NCI-H2029 (cell line): ENCODE results near the gene SLC8A1.

ENCODE experiments used
- DNase-seq: peaks from one replicate; lab custom pipeline; 2025; lab: John Stamatoyannopoulos, UW

The SLC8A1 gene

GRCh38 chr2:40303746-40304145 lies 148.1 kb downstream of the SLC8A1 start:
- DNase-seq = no peak

DNA sequence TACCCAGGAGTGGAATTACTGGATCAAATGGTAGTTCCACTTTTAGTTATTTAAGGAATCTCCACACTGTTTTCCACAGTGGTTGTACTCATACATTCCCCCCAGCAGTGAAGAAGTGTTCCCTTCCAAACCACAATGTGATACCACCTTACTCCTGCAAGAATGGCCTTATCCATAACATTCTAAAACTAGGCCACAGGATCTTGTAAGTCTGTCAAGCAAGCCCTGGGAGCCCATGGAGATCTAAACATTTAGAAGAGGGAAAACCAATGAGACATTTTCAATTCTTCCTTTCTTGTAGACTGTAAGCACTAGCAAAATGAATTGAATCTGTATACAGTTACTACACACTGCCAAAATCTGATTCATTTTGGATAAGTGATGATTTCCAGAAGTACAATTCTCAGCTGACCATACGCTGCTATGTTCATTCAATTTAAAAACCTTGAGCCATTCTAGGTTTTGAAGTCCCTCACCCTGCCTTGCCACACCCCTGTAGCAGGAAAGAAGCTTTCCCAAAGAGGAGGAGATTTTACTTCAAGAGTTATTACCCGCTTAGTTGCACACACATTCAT lies 149.1 kb downstream of the SLC8A1 start:
- DNase-seq = no peak

GRCh38 chr2:40300391-40300790 lies 151.5 kb downstream of the SLC8A1 start:
- no peak for DNase-seq

DNA sequence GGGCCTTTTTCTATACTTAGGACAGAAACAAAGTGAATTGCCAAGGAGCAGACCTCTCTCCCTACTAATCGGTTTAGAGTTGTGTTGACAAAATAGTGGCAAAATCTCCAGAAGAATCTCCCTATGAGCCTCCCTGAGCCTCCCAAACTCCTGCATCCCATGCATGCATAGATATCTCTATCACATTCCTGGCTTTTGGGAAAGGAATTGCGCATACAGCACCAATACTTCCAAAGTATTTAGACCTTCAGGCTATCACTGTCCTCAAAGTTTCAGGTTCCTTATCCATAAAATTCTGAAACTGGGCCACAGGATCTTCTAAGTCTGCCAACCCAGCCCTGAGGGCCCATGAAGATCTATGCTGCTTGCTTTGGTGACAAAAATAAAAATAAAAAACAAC lies 152.1 kb downstream of the SLC8A1 start:
- DNase-seq = no peak

GRCh38 chr2:40299173-40299572 lies 152.7 kb downstream of the SLC8A1 start:
- no peak for DNase-seq

DNA sequence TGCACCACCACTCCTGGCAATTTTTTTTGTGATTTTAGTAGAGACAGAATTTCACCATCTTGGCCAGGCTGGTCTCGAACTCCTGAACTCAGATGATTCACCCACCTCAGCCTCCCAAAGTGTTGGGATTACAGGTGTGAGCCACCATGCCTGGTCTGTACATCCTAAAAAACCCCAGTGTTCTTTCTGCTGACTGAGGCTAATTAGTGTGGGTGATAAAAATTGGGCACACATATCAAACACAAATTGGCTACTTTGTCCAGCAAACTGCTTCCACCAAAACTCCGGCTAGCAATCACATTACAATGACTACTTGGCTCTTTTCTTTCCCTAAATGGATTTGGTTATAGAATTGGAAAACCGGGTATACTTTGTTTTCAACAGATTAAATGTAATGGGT lies 153.9 kb downstream of the SLC8A1 start:
- no peak for DNase-seq

GRCh38 chr2:40292291-40292690 lies 159.6 kb downstream of the SLC8A1 start:
- DNase-seq = no peak

DNA sequence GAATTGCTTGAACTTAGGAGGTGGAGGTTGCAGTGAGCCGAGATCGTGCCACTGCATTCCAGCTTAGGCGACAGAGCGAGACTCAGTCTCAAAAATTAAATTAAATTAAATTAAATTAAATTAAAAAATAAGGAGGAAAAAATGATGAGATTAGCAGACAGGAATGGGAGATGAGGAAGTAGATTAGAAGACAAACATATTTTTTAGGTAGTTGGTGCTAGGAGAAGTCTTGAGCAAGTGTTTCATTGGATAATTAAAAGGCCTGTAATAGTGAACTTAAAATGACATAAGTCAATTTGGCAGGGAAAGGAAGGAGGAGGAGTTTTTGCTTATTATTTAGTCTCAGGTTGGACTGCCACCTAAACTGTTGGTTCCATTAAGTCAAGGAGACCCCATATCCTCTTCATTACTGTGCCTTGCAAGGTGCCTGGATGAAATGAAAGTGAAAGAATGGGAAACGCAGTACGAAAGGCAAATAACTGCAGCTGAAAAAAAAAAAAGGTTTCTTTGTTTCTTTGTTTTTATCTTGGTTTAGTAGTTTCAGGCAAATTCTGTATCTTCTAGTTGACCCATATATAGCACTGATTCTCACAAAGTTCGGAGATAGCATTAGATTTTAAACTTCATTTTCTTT lies 162.0 kb downstream of the SLC8A1 start:
- no peak for DNase-seq

DNA sequence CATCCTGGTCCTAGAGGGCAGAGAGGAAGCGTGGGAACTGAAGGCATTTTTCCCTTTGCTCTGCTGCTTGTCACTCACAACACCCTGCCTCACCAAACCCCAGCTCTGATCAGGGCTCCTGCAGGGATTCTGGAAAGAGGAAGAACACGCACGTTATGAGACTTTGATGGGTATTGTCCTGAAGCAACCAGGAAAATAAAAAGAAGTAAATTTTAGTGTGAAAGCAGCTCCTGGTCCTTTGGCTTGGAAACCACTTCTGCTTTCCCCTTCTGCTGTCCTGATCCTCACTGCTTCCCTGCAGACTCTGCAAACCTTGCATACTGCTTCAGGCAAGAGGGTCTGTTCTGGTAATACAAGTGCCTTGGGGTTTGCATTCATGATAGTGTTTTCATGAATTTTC lies 164.1 kb downstream of the SLC8A1 start:
- no peak for DNase-seq

- DNase-seq = peak; percentile 52
Observed at GRCh38 chr2:40287195-40287594, 164.7 kb downstream of the SLC8A1 start.

- peak; percentile 50 for DNase-seq
Observed at GRCh38 chr2:40286721-40287120, 165.2 kb downstream of the SLC8A1 start.

DNA sequence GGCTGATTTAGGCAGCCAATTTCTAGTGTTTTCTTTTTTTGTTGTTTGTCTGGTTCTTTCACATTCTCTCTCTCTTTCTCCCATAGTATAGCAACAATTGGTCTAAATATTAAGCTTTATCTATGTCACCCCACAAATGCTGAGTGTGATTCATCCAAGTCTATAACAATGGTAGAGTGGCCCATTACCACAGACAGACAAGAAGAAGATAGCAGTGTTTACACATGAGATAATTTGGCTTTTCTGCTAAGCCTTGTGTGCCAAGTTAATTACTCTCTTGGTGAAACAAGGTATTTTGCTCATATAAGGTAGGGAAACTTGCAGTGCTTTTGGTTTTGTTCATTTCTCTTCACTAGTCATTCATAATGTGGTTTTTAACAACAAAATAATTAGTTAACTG lies 166.5 kb downstream of the SLC8A1 start:
- peak; percentile 23 for DNase-seq

GRCh38 chr2:40284797-40285196 lies 167.1 kb downstream of the SLC8A1 start:
- DNase-seq = no peak

DNA sequence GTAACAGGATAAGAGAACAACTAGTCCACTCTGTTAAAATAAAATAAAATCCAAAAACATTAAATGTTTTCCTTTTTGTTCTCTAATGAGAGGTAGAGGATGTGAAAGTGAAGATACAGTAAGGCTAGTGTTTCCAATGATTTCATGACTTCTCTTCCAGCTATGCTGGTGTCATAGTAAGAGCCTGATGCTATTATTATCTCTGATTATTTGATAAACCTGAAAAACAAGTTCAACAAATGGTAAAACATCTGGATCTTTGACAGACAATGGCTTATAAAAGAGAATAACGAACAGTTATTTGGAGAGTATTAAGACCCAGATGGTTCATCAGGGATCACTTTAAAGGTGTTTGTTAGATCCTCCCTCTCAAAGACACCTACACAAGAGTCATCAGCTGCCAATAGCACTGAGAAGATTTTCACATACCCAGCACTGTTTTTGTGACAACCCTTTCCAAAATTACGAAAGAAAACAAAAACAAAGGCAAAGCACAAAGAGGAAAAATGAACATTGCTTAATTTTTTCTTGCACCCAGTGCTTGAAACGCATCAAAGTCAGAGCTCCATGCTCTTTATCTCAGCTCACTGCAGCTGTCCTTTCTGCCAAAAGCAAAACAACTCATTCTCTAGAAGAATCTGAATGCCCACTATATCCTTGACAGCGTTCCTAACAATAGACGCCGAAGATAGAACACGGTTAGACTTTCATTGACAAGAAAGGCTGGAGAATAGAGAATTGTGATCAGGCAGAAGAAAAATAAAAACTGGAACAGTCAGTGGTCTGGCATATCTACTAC lies 168.6 kb downstream of the SLC8A1 start:
- no peak for DNase-seq

- DNase-seq = no peak
Observed at GRCh38 chr2:40282428-40282827, 169.5 kb downstream of the SLC8A1 start.

DNA sequence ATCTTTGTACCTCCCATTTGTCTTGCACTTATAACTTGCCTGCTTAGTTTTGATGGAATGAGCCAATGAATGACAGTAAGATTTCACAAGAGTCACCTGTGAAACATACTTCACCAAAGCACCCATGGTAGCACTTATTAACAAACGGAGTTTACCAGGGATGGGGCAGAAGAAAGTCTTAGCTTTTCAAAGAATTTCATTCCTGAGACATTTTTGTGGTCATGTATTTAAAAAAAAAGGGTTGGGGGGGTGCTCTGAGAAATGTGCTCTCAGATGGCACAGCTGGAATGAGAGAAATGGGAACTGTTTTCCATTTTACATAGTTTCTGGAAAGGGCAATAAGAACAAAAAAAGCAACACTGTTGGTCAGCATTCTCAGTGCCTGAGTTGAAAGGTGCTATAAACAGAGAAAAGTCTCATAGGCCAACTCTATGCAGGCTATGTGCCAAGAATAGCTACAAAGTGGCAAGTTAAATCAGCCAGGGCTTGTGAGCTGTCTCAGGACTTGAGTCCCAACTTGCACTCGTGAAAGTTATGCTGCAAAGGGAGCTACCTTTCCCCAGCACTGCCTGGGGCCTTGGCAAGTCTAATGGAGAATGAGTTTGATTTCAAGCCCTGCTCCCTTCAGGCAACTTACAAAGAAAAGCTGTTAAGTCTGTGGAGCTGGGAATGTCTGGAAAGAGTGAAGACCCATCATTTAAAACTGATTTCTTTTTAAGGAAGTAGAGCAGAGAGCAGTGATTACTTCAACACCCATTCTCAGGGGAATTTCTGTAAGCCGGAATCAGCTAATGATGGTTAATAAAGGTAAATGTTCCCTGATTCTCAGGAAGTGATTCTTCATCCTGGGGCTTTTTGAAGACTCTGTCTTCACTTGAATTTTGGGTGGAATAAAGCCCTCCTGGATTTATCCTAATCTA lies 170.6 kb downstream of the SLC8A1 start:
- DNase-seq = no peak

GRCh38 chr2:40279482-40279881 lies 172.4 kb downstream of the SLC8A1 start:
- no peak for DNase-seq

DNA sequence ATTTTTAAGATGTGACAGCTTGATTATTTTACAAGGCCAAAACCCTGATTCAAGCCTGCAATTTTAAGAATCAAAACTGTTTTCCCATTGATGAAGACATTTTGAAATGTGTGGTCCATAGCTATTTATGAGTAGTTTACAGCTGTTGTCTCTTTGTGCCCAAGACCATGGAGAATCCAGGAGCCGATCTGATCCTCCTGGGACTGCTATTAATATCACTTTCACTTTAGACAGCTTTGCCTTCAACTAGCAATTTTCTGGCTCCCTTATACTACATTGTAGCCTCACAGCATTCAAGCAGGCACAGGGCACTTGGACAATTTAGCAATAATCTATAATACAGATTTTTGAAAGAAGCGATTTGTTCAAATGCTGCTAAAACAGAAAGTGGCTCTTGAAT lies 172.9 kb downstream of the SLC8A1 start:
- no peak for DNase-seq

DNA sequence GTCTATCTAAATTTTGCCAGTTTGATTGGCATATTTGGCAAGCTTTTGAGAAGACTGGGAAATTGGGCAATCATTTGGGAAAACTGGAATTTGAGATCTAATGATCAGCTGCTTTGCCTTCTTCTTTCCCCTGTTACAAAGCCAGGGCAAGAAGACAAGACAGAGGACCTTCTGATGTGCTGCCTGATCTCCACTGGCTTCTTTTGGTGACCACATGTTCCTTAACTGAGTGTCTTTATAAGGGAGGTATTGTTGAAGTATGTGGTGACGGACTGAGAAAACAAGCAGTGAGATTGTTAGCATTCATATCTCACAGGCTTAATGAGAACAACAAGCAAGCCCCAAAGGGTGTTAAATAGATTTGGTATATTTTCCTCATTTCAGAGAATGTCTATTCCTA lies 175.8 kb downstream of the SLC8A1 start:
- no peak for DNase-seq

- DNase-seq = no peak
Observed at GRCh38 chr2:40274270-40274669, 177.6 kb downstream of the SLC8A1 start.

DNA sequence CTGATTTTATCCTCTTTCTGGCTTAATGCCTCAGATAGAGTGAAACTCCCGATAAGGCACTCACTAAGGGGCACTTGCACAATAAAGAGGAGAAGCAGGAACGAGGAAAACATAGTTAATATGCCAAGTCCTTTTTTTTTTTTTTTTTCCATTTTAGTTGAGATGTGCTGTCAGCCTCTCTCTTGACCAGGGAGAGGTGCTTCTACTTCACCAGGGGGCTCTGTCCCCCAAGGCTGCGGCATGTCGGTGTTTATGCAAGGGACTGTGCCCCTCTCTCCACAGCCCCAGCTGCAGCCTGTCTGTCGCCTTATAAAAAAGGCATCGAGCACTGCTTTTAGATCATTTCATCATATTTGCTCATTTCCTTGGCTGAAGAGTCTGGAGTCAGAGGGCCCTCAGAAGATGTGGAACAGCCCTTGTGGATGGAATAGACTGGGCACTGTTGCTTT lies 178.1 kb downstream of the SLC8A1 start:
- no peak for DNase-seq

DNA sequence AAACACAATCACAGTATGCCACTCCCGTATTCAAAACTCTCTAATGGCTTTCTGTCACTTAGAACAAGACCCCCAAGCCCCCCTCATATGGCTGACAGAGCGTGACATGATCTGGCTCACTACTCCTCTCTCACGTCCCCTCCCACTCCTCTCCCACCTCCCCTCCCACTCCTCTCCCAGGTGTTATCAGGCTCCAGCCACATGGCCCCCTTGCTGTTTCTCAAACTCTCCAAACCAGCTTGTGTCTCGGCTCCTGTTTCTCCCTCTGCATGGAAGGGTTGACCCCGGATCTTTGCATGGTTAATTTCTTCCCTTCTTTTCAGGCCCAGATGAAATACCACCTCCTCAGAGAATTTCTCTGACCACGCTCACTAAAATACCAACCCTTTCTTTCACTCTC lies 180.8 kb downstream of the SLC8A1 start:
- DNase-seq = no peak
